Parathyroid adenoma (tissue), 2 donors: ENCODE data around the gene ROBO3.

Experiments used
- H2AFZ ChIP-seq: fragments of 300-600 bp; sonication (generic); one replicate; pipeline ENCODE4 v1.7.0; 2017; ENCODE audit warnings: antibody characterized with exemption, mild to moderate bottlenecking
- H3K27ac ChIP-seq: fragments of 300-600 bp; sonication (generic); one replicate; pipeline ENCODE4 v1.7.0; 2017
- H3K27me3 ChIP-seq: fragments of 300-600 bp; sonication (generic); one replicate; pipeline ENCODE4 v1.7.0; 2017; ENCODE audit warnings: low read length; ENCODE audit not compliant: control insufficient read depth, insufficient read depth
- H3K36me3 ChIP-seq: fragments of 300-600 bp; sonication (generic); one replicate; pipeline ENCODE4 v1.7.0; 2017; ENCODE audit warnings: low read length; ENCODE audit not compliant: control insufficient read depth, insufficient read depth
- H3K4me1 ChIP-seq: fragments of 300-600 bp; sonication (generic); one replicate; pipeline ENCODE4 v1.7.0; 2017; ENCODE audit warnings: control low read depth
- H3K4me2 ChIP-seq: fragments of 300-600 bp; sonication (generic); one replicate; pipeline ENCODE4 v1.7.0; 2017; ENCODE audit warnings: low read length
- H3K4me3 ChIP-seq: fragments of 300-600 bp; sonication (generic); one replicate; pipeline ENCODE4 v1.7.0; 2017; ENCODE audit warnings: low read depth, low read length
- H3K79me2 ChIP-seq: fragments of 300-600 bp; sonication (generic); one replicate; pipeline ENCODE4 v1.7.0; 2017; ENCODE audit warnings: control low read depth
- H3K9ac ChIP-seq: fragments of 300-600 bp; sonication (generic); one replicate; pipeline ENCODE4 v1.7.0; 2017; ENCODE audit warnings: mild to moderate bottlenecking
- H3K9me3 ChIP-seq: fragments of 300-600 bp; sonication (generic); one replicate; pipeline ENCODE4 v1.7.0; 2017; ENCODE audit warnings: low read length; ENCODE audit not compliant: control insufficient read depth
- TF ChIP-seq, protein P1 (sequence below): fragments of 300-600 bp; sonication (generic); IDR thresholded peaks from one replicate; pipeline ENCODE4 v1.7.0; 2017; ENCODE audit warnings: antibody characterized with exemption, mild to moderate bottlenecking
- donor health status: primary hyperparathyroidism.

ROBO3 gene

DNA sequence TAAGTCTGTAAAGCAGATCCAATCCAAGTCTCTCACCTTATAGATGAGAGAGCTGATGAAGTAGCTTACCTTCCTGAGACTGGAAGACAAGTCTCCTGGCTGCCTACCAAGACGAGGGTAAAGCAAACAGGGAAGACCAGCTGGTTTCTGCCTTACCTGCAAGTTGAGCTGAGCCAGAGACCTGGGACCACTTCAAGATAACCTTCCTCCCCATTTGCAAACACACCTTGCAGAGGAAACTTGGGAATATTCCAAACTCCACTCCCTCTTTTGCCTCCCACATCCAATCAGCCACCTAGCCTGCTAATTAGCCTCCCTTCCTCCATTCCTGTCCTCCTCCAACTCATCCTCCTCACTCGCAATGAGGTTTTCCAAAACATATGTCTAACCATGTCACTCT, 23.4 kb upstream of the ROBO3 start:
- no peaks in the 10 kb centered on the region for H3K4me1 ChIP-seq
- H3K9me3 ChIP-seq: no peaks in the 10 kb centered on the region
- peaks cover 4% of the 10 kb centered on the region for H3K27me3 ChIP-seq
- H2AFZ ChIP-seq: no peak overlapping the region
- H3K4me2 ChIP-seq: no peak overlapping the region
- no peak overlapping the region for H3K4me3 ChIP-seq
- H3K27ac ChIP-seq: no peak overlapping the region
- TF ChIP-seq, protein P1, sequence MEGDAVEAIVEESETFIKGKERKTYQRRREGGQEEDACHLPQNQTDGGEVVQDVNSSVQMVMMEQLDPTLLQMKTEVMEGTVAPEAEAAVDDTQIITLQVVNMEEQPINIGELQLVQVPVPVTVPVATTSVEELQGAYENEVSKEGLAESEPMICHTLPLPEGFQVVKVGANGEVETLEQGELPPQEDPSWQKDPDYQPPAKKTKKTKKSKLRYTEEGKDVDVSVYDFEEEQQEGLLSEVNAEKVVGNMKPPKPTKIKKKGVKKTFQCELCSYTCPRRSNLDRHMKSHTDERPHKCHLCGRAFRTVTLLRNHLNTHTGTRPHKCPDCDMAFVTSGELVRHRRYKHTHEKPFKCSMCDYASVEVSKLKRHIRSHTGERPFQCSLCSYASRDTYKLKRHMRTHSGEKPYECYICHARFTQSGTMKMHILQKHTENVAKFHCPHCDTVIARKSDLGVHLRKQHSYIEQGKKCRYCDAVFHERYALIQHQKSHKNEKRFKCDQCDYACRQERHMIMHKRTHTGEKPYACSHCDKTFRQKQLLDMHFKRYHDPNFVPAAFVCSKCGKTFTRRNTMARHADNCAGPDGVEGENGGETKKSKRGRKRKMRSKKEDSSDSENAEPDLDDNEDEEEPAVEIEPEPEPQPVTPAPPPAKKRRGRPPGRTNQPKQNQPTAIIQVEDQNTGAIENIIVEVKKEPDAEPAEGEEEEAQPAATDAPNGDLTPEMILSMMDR: no peak
- H3K9ac ChIP-seq: no peak overlapping the region
- no peaks in the 10 kb centered on the region for H3K36me3 ChIP-seq
- no peaks in the 10 kb centered on the region for H3K79me2 ChIP-seq

DNA sequence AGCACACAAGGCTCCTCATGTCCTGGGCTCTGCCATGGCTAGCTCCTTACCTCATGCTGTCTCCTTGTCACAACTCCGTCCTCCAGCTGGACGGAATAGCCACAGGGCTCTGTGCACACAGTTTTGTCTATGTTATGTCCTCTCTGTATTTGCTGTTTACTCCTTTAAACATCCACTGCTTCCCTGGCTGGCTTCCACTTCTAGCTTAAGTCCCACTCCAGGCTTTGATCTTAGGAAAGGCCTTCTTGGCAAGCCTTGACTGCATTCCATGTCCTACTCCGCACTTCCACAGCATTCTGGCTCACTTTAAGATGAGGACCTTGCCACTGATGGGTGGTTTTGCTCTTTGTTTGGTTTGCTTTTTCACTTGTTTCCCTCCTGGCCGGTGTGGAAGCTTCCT, 22.9 kb upstream of the ROBO3 start:
- Histone ChIP-seq H3K27ac (no peak overlapping the region), H3K27me3 (peaks cover 4% of the 10 kb centered on the region), H2AFZ (no peak overlapping the region), H3K4me1 (no peaks in the 10 kb centered on the region), H3K4me2 (no peak overlapping the region), H3K9me3 (no peaks in the 10 kb centered on the region), H3K79me2 (no peaks in the 10 kb centered on the region), H3K36me3 (no peaks in the 10 kb centered on the region), H3K9ac (no peak overlapping the region), H3K4me3 (no peak overlapping the region)
- TF ChIP-seq, protein P1: no peak

DNA sequence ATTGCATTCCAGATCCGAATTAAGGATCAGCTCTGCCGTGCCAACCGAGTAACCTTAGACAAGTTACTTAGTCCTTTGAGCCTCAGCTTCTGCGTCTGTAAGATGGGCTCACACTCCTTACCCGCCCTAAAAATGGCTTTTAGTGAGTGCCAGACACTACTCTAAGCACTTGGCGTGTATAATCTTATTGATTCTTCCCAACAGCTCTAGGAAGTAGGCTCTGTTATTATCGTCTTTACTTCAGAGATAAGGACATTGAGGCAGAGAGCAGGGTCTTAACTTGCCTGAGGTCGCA, 21.7 kb upstream of the ROBO3 start:
- H3K36me3 ChIP-seq: no peaks in the 10 kb centered on the region
- no peak overlapping the region for H3K27ac ChIP-seq
- H2AFZ ChIP-seq: no peak overlapping the region
- no peak overlapping the region for H3K4me3 ChIP-seq
- H3K9me3 ChIP-seq: no peaks in the 10 kb centered on the region
- peaks cover 4% of the 10 kb centered on the region for H3K27me3 ChIP-seq
- TF ChIP-seq, protein P1: no peak
- no peak overlapping the region for H3K4me2 ChIP-seq
- no peaks in the 10 kb centered on the region for H3K4me1 ChIP-seq
- H3K9ac ChIP-seq: no peak overlapping the region
- no peaks in the 10 kb centered on the region for H3K79me2 ChIP-seq

DNA sequence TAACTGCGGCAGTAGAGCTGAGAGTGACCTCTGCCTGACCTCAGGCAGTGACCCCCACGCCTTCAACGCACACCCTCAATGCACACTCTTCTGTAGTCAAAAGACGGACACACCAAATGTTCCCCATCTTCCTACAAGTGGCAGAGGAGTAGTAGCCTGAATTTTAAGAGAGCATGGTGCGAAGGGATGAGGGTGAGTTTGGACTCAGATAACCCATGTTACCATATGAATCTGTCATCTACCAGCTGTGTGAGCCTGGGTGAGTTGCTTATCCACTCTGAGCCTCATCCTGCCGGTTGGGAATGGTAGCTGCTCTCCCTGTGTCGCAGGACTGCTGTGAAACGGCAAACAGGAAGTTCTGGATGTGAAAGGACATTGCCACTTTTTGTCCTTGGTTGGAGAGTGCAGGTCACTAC, 20.6 kb upstream of the ROBO3 start:
- Histone ChIP-seq H3K4me2 (no peak overlapping the region), H3K9ac (no peak overlapping the region), H3K4me1 (no peaks in the 10 kb centered on the region), H2AFZ (no peak overlapping the region), H3K27ac (no peak overlapping the region), H3K79me2 (no peaks in the 10 kb centered on the region), H3K36me3 (no peaks in the 10 kb centered on the region), H3K4me3 (no peak overlapping the region), H3K9me3 (no peaks in the 10 kb centered on the region), H3K27me3 (peaks cover 4% of the 10 kb centered on the region)
- TF ChIP-seq, protein P1: no peak

DNA sequence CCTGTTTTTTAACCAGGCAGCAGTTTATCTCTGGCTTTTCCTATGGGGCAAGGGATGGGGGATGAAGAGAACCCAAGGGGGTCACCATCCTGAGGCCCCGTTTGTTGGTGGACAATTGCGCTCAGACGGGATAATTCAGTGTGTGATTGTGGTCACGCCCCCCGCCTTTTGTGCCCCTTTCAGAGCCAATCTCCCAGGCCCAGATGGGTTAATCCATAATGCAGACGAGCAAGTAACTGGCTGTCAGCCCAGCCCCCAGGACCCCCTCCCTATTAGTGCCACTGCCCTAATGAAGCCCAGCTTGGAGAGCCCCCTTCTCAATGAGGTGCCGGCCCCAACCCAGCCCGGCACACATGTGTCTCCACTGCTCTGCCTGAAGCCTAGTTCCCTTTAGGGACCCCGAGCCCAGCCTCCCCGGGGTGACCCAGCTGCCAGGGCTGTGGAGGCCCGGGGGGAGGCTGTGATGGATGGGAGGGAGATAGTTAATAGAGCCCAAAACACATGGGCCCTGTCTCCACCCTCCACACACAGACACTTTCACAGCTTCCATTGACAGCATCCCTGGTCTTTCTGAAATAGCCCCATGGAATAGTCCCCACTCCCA, 19.1 kb upstream of the ROBO3 start:
- Histone ChIP-seq H3K9ac (no peak overlapping the region), H3K4me3 (no peak overlapping the region), H3K79me2 (no peaks in the 10 kb centered on the region), H3K27me3 (peaks cover 4% of the 10 kb centered on the region), H3K27ac (no peak overlapping the region), H3K9me3 (no peaks in the 10 kb centered on the region), H3K4me2 (no peak overlapping the region), H3K4me1 (no peaks in the 10 kb centered on the region), H2AFZ (no peak overlapping the region), H3K36me3 (no peaks in the 10 kb centered on the region)
- TF ChIP-seq, protein P1: no peak
